NCI-H2107 (cell line): ENCODE data around the gene ABCA4.

Experiments
- DNase-seq: peaks from one replicate; lab custom pipeline; 2025; lab: John Stamatoyannopoulos, UW

Gene ABCA4

DNA sequence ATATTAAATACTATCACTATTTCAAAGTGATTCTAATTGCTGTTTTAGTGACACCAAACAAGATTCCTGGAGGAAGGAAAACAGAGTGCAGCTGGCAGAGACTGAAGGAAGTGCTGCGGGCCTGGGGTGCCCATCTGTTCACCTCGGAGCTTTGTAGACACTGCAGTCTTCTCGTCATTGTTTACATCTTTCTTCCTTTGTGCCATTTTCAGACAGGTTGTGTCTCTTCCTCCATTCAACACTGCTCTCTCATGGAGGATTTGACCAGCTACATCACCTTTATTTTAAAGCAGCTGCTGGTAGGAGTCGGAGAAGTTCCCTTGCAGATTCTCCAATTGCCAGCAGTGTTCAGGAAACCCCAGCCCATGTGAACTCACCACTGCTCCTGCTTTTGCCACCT lies 37.3 kb downstream of the ABCA4 start:
- no peak for DNase-seq

DNA sequence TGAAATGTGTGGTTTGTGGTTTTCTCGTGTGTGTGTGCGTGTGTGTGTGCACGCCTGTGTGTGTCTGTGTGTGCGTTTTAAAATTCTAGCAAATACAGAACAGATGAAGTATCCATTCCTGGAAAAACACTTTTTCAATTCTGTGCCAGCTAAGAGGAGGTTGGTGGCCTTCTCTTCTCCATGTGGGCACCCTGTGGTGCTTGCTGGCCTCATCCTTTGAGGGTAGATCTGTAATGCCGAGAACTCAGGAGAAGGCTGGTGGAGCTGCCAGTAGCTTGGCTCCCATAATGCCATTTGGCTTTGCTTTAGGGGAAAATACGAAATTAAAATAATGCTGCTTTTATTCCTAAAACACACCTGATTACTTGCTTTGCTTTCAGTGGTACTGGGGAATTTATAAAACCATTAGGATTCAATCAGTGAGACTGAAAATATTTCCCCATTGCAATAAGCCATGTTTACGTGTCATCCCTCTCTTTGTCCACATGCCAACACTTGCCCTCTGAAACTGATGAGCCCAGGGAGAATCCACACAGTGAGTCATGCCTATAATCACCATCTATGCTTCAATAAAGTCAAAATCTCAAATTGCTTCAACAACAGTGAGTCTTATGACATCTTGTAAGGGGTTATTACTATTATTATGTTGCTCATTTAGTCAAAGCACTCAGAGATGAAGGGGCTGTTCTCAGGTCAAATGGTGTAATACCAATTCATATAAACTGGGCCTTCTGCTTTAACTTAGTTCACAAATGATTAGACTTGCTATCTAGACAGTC lies 39.2 kb downstream of the ABCA4 start:
- no peak for DNase-seq

DNA sequence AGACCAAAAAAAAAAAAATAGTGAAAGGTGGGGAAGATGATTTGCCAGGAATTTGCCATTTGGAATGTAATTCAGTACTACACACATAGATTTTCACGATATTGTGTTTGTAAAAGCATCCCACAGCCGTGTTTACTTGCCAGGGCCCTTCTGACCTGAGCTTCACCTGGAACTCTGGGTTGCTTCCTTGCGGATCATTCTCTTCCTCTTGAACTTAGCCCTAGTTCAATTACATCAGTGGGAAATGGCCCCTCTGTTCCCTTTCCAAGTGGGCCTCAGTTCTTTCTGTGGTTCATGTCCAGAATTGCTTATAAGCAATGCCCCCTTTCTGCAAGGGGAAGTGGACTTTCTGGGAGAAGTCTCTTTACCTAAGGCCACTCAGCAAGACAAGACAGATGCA lies 41.0 kb downstream of the ABCA4 start:
- no peak for DNase-seq

DNA sequence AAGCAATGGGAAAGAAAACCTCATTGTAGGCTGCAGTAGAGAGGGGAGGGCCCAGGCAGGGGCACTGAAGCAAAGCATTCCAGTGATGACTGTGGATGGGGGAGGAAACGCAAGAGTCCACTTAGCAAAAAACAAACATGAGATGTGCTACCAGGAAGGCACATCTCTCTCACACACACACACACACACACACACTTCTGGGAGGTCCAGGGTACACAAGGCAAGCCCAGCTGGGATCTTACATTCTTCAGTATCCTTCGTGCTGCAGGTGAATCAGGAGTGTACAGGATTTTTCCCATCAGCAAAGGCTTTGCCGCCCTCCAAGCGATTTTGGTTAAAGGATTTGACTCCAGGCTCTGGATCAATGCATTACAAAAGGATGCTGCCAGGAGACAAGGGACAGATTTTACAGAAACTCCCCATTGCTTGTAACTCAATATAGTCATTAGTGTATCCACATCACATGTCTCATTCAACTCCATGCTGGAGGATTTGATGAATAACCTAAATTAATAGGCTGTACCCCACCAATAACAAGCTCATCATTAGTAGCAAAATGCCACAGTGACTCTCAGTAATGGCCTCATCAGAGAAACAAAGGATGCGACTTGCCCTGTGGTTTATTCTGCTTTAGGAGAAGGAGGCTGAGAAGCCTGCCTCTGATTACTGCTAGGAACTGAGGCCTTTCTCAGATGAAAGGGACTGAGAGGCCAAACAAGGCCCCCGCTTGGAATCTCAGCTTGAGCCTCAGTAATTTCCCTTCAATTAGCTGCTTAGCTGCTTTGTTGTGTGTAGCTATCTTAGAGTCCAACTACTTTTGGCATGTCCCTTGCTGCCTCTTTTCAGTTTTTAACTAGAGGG lies 41.6 kb downstream of the ABCA4 start:
- no peak for DNase-seq

DNA sequence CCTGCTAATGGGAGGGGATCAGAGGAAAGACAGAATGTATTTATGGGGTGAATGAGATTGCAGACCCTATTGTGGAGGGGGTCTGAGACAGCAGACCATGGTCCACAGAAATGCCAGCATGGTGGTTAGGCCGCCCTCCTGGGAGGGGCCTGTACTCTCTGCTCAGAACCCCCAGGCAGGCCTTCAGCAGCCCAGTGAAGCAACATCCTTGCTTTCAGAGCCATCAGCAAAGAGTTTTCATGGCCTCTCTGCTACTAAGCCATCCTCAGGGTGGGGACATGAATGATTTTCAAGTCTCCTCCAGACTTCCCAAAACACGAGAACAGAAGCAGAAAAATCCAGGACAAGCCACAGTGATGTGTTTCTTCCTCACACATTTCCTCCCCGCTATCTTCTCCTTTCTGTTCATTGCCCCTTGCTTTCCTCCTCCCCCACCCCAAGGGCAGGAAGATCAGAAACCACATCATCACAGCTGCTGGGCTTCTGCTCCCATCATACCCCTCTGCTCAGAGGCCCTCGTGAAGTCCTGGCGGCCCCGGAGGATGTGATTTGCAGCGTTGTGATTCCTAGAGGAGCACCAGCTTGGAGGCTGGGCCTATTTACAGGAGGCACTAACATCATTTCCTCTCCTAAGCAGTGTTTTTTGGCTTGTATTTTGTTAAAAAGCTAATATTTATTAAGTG lies 48.0 kb downstream of the ABCA4 start:
- DNase-seq: no peak

DNA sequence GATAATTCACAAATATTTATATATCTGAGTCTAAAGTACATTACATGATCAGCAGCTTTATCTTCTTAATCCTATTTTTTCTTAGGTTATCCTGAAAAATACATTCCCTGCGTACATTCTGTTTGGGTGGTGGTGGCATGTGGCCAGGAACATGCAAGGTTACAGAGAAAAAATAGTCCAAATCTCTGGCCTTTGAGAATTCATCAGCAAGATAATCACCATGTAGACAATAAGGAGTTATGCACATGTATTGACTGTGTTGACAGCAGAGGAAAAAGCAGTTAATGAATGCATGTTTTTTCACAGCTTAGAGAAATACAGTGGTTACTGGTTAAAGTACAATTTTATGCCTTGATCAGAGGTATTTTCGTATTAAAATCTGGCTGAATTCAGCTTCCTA lies 49.0 kb downstream of the ABCA4 start:
- no peak for DNase-seq

DNA sequence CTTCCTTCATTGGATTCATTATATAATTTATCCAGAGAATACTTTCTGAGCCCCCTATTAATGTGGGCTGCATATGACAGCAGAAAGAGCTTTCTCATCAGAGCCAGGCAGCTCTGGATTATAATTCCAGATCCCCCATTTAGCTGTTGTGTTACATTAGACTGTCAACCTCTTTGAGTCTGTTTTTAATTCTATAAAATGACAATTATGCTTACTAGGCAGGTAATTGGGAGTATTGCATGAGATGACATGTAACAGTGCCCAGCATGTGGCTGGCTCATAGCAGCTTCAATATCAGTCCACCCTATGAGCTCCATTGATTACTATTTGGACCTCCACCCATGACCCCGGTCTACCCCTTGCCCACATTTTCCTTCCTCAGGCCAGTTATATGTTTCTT lies 49.6 kb downstream of the ABCA4 start:
- no peak for DNase-seq

DNA sequence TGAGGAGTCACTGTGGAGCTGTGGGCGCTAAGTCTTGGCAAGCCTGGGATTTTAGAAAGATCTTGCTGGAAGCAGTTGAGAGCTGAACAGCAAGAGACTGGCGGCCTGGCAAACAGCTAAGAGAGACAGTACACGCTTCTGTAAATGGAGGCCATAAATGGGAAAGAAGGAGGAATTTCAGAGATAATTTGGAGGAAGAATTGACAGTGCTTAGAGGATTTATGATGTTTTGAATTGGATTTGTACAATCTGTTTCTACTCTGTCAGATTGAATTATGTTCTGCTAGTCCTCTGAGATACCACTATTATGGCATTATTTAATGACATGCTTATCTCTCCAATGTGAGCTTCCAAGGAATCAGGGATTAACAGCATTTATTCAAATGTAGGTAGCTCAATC lies 50.1 kb downstream of the ABCA4 start:
- no peak for DNase-seq

DNA sequence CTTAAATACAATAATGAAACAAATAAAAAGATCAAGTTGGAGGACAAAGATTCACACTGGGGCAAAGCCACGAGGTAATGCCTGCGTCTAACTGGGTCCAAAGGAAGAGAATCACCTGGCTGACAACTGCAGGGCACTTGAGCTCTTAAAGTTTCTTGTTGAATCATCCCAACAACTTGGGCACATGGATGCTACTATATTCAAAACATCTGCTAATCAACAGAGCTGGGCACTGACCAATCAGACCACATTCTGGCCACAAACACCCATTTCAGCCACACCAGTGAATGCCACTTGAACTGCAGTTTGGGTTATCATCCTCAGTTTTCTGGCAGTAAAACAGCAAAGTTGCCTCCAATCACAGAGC lies 51.0 kb downstream of the ABCA4 start:
- no peak for DNase-seq

DNA sequence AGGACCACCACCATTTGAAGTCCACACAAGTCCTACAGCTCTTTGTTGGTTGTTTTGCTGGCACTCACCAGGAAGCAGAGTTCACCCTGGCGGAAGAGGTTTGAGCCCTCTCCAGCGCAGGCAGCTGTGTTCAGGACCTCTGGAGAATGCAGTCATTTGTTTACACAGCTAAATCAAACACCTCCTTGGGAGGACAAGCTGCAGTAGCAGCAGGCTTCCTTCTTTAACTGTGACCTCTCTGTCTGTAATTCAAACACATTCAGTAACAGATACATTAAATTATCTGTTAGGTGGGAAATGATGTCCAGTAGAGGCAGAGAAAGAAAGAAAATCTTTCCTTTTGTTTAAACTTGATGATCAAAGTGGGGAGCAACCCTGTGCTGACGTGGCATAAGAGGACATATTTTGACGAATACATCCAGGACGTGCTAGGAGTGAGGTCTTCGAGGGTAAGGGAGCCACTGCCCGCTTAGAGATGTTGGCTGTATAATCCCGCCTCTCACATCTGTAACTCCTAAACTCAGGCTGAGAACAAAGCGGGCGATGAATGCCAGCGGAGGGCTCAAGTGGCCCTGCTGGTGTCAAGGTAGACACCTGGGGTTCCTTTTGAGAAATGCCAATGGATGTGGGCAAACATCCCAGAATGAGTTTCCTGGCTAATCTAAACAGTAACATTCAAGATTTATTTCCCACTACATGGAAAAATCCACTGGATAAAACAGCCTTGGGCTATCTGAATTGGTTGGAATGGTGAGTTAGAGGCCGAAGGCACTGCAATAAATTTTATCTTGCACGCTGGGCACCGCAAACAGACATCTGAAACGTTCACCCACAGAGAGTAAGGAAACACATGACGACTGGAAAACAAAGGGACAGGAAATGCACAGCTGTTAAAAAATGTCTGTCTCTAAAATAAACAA lies 51.7 kb downstream of the ABCA4 start:
- DNase-seq: no peak

DNA sequence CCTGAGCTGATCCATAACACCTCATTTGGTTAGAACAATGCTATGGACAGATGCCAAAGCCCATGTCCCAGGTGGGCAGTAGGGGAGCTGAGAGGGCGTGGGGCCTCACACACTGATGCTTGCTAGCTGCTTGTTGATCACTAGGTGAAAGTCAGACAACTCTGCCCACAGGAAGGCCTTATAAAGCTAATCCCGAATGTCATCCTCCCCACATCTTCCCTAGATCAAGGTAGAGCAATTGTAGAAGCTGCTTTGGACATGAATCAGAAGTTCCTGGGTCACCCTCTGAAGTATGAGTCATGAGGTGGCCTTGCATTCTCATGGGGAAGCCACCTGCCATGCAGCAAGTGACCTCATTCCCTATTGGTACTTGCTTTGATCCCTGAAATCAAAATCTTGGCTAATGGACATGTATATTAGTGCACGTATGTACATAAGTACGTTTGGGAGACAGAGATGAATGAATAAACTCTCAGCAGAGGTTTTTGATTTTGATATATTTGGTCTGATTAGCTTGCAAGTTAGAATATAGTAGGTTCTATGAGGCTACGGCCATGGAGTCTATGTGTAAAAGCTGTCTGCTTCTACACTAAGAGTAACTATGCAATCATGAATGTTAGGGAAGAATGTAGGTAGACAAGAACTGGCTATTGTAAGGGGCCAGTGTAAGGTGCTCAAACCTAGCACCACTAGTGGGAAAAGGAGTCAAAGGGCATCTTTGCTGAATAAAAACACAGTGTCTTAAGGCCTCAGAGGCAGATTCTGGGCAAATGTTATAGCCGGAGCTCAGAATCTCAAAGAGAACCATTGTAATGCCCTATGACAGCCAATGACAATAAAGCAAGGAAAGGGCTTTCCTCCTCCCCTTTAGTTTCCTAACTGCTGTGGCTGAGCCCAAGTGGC lies 52.6 kb downstream of the ABCA4 start:
- DNase-seq: no peak

DNA sequence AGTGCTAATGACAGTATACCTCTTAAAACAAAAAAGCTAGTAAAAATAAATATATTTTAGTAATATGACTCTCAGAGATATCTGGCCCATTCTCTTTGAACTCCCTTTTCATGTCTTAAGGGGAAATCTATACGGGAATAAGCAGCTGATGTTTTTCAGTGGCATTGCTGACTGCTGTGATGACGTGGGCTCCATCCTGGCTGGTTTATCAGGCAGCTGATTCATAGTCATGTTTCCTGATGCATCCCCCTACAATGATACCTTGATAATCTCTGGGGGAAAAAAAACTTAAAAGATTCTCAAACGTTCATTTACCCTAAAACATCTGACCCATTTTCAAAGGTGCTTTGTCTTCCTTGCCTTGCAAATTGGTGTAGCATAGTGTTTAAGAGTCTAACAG lies 53.8 kb downstream of the ABCA4 start:
- DNase-seq: no peak

DNA sequence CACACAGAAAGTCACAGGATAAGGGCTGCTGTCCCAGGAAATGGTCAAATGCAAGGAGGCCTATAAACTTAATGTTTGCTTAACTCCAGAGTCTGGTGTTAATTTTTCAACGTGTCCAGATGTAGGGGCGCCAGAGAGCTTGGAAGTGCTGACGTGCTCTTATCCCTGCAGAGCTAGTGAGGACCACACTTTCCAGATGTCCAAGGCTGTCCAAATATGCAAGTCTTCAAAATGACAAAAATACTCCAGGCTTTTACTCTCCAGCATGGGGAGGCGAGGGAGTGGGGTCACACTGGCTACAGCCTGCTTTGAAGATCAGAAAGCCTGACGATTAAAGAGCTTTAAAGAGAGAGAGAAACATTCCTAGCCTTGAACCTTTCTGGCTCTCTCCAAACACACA lies 57.6 kb downstream of the ABCA4 start:
- no peak for DNase-seq

DNA sequence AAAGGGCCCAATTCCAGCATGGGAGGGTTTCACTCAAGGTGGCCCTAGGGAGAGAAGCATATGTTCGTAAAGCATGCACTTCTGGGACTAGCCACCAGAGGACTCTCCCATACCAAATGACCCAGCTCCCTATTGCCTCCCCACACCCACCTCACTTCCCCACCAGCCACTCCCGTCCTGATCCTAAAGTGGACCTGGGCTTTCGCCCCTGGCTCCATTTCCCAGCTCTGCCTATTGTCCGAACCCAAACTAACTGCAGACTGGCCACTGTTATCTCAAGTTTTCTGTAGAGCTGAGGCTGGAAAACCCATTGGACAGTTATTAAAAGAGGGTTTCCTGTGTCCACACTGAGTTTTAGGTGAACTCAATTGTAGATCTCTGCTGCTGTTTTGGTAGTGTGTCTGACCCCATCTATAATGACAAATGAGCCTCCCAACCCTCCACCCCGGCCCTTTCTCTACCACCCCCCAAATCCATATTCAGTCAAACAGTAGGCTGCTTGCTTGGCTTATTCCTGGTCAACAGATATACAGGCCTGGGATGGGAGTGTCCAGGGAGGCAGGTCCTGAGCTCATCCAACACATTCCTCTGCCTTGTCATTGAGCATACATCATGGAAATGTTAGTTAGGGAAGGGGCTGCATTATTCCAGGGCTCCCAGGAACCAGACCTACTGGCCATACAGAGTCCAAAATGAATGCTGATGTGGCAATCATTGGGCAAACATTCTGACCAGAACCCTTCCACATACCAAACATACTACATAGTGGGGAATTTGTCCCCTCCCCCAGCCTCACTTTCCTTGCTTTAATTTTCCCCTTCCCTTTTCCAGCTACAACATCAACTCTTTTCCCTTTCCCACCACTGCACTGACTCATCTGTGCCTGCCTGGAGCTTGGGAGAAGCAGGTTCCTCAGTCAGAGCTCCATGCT lies 59.2 kb downstream of the ABCA4 start:
- no peak for DNase-seq

DNA sequence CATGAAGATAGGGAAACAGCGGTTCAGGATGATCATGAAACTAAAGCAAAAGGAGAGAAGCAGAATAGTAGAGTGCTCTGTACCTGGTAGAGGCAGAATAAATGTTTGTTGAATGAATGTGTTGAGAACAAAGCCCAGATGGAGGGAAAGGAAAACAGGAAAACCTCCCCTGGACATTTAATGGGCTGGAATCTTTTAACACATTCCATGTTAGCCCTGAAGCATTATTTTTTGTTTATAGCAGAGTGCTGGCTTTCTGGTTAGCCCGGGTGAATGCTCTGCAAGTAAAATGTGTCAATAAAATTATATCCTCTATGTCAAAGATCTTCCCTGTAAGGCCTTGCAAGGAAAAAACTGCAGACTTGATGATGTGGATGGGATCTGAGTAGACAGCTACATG lies 60.2 kb downstream of the ABCA4 start:
- DNase-seq: no peak

DNA sequence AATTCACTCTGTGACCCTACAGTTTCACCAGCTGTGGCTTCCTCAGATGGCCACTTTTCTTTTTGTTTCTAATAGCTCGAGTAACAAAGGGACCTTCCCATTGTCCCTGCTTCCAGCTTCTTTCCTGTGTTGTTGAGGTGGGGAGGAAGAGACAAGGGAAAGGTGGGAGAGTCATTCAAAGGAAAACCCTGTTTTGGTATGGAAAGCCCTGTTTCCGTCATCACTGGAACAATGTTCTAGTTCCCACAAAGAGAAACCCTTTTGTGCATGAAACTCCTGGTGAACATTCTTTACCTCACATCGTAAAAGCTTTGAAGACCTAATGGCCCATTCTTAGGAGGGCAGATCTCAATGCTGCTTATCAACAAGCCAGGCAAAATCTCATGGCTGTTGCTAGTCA lies 62.2 kb downstream of the ABCA4 start:
- DNase-seq: no peak

DNA sequence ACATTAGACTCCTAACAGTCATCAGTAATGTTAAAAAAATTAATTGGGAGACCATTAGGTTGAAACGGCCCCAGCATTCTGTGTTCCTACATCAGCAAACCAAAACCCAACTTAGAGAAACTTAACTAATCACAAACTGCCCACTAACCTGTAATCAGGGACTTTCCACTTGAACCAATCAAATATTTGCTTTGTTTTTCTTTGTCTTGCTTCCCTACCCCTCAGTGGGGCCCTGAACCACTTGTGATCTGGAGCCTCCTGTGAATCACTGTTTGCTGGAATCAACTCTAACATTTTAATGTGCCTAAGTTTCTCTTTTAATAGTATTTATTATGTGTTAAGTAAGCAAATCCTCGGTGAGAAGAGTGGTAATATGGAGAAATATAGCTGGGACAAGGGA lies 64.0 kb downstream of the ABCA4 start:
- no peak for DNase-seq

DNA sequence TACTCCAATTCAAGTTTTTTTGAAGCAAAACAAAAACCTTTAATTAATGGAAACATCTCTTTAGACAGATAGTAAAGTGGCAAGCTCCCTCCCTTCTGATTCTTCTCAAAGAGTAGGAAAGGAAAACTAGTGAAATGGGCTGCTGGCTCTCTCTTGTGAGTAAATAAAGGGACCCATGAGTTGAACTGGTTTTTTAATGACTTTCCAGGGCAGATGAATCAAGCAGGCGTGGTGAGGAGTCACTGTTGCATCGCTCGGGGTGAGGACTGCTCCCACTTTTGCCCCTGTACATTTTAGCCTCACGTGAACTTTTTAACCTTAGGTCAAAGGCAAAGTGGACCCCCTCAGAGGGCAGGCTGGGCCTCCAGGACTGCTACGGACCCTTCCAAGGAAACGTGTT lies 64.8 kb downstream of the ABCA4 start:
- DNase-seq: no peak

DNA sequence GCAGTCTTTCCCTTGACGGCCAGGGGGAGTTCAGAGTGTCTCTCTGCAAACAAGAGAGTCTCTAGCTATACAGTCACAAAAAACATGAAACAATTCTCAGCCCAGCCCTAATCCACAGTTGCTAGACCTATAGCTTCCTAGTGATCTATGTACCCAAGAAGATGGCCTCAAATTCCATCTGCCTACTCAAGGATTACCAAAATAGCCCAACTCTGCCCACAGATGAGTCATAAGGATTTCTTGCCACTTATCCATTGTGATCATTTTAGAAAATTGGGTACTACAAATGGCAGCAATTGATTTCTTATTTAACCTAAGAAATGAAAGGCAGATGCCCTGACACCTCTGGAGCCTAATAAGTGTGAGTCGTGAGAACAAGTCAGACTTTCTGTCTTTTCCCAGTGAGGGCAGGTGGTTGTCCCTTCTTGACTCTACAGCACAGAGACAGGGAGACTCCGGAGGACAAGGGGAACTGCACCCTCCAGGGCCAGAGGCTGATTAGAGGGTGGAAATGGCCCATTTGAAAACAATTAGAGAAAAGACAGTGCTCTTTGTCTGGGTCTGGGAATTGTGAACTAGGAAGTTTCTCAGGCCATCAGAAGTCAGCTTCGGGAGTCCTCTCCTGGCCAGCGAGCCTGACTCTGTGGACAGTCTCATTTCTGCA lies 65.4 kb downstream of the ABCA4 start:
- no peak for DNase-seq
